Measurements from ENCODE around the gene GJC3. TPM values are rescaled to one million over a fixed set of nuclear protein-coding genes. Genes with fewer than 3 reads are reported as not detected.

Gene GJC3
- total RNA-seq, 1 donor from 2014 or later: not detected

Small RNA genes within 50 kb of the gene (small RNA-seq; reads per million reads assigned to genes)
- gene RF00019 (ENCODE audit: low replicate concordance) (not detected), gene RF00561 (ENCODE audit: low replicate concordance) (not detected)

Other genes starting within 250 kb of the GJC3 start
- 38.5 TPM for gene CYP3A5, start 249.6 kb downstream of the GJC3 start, total RNA-seq
- gene CYP3A7, start 194.4 kb downstream of the GJC3 start, total RNA-seq: 0.21 TPM
- gene CYP3A4, start 145.4 kb downstream of the GJC3 start, total RNA-seq: not detected
- gene CYP3A43, start 101.6 kb downstream of the GJC3 start, total RNA-seq: not detected
- not detected for gene OR2AE1, start 52.6 kb downstream of the GJC3 start, total RNA-seq
- 22.8 TPM for gene TRIM4, start 10.1 kb downstream of the GJC3 start, total RNA-seq
- gene AZGP1, start 46.4 kb upstream of the GJC3 start, total RNA-seq: 51.0 TPM
- 51.4 TPM for gene ZKSCAN1, start 86.0 kb upstream of the GJC3 start, total RNA-seq
- 18.9 TPM for gene ZSCAN21, start 120.2 kb upstream of the GJC3 start, total RNA-seq
- 28.0 TPM for gene ZNF3, start 152.1 kb upstream of the GJC3 start, total RNA-seq
- gene COPS6, start 159.3 kb upstream of the GJC3 start, total RNA-seq: 50.4 TPM
- 53.0 TPM for gene MCM7, start 171.8 kb upstream of the GJC3 start, total RNA-seq
- 19.7 TPM for gene AP4M1, start 172.0 kb upstream of the GJC3 start, total RNA-seq
- gene TAF6, start 189.7 kb upstream of the GJC3 start, total RNA-seq: 38.6 TPM
- 24.4 TPM for gene CNPY4, start 190.0 kb upstream of the GJC3 start, total RNA-seq
- 0.82 TPM for gene MBLAC1, start 197.3 kb upstream of the GJC3 start, total RNA-seq
- gene LAMTOR4, start 219.3 kb upstream of the GJC3 start, total RNA-seq: 57.7 TPM
- 4.5 TPM for gene TRAPPC14, start 229.1 kb upstream of the GJC3 start, total RNA-seq
- gene GAL3ST4, start 239.0 kb upstream of the GJC3 start, total RNA-seq: 9.2 TPM
- gene GPC2, start 247.8 kb upstream of the GJC3 start, total RNA-seq: 5.7 TPM
- 0.72 TPM for gene STAG3, start 248.3 kb upstream of the GJC3 start, total RNA-seq